Transverse colon (tissue), 4 donors: ENCODE results near the gene WNT10A. TPM values are rescaled to one million over a fixed set of nuclear protein-coding genes. Genes with fewer than 3 reads are reported as not detected.
A peak's percentile ranks its signal among the peaks of the same experiment; 100 is the strongest.

Source experiments
- DNase-seq: peaks from one replicate; pipeline ENCODE4 v3.0.0-alpha.2; 2019
- H3K27ac ChIP-seq, 4 donors: fragments of 200-600 bp; sonication (generic); 2 replicates each; pipeline ENCODE4 v1.5.1; 2016 to 2018; ENCODE audit warnings: inconsistent platforms in 4 of 4
- H3K27me3 ChIP-seq: fragments of 200-600 bp; sonication (generic); 2 replicates; pipeline ENCODE4 v1.5.1; 2017; ENCODE audit warnings: inconsistent platforms
- H3K36me3 ChIP-seq, 4 donors: fragments of 200-600 bp; sonication (generic); 2 replicates each; pipeline ENCODE4 v1.5.1; 2017 to 2019; ENCODE audit warnings: inconsistent platforms in 4 of 4
- H3K4me1 ChIP-seq, 4 donors: fragments of 200-600 bp; sonication (generic); 2 replicates each; pipeline ENCODE4 v1.5.1; 2017 to 2020; ENCODE audit warnings: inconsistent platforms in 4 of 4
- H3K4me3 ChIP-seq, 4 donors: fragments of 200-600 bp; sonication (generic); 1 replicate in 1 of 4; 2 replicates in 3 of 4; pipeline versions ENCODE4 v1.5.1 to v1.6.1; 2017 to 2019; ENCODE audit warnings: inconsistent platforms in 4 of 4
- H3K9me3 ChIP-seq, 2 donors: fragments of 200-600 bp; sonication (generic); 2 replicates each; pipeline ENCODE4 v1.5.1; 2017 to 2019; ENCODE audit warnings: inconsistent platforms in 2 of 2
- CTCF ChIP-seq, 5 experiments: fragments of 200-600 bp in 3 of 5; fragments of 450-650 bp in 2 of 5; sonication (generic) in 3 of 5; IDR thresholded peaks; 1 replicate in 2 of 5; 2 replicates in 3 of 5; pipeline ENCODE4 v1.5.1; 2016 to 2017; ENCODE audit warnings: antibody characterized with exemption in 5 of 5, inconsistent platforms in 3 of 5, mild to moderate bottlenecking in 2 of 5, moderate library complexity in 1 of 5
- EP300 ChIP-seq: sonication (generic); formaldehyde crosslinking; IDR thresholded peaks from one replicate; pipeline ENCODE4 v1.6.1; 2017; ENCODE audit warnings: antibody characterized with exemption, low read depth
- POLR2A ChIP-seq: fragments of 450-650 bp; IDR thresholded peaks from one replicate; pipeline ENCODE4 v1.6.1; 2016; ENCODE audit warnings: antibody characterized with exemption, mild to moderate bottlenecking, moderate library complexity
- POLR2AphosphoS5 ChIP-seq, 3 donors: sonication (generic); formaldehyde crosslinking; IDR thresholded peaks; one replicate each; pipeline ENCODE4 v1.6.1; 2016; ENCODE audit warnings: antibody characterized with exemption in 3 of 3
- WGBS, 2 donors: methylation state at CpG; one replicate each; pipeline ENCODE4 v1.1.5; 2018; ENCODE audit warnings: low coverage in 1 of 2; 5-methylcytosine and 5-hydroxymethylcytosine counted together
- in situ Hi-C, 4 donors: fragments of 200-750 bp; cut with MboI; loops; one replicate each; pipeline versions ENCODE4 v1.15.0 to v1.15.1; 2017; ENCODE audit warnings: low sequenced_read_pairs in 3 of 4, low pct_ligation_motif_present in 1 of 4, low pct_unique_long_range_greater_than_20kb in 1 of 4
- intact Hi-C: fragments of 100-400 bp; cut with DNase I; formaldehyde crosslinking; loops from one replicate; pipeline ENCODE4 v1.15.1; 2023; ENCODE audit warnings: low total_unique reads
- total RNA-seq, 4 donors: library from RNA; depleted of rRNA; stranded (reverse); fragments of >200 nt; gene quantifications; one replicate each; pipeline ENCODE4 v1.1.0, GENCODE V29; 2016

WNT10A gene
- total RNA-seq, 4 donors from 2014 or later: 0.27 to 1.6 TPM; not detected in 2

GRCh38 chr2:218871345-218872302, 9.0 kb upstream of the WNT10A start:
- Histone ChIP-seq H3K4me3 (peak overlapping the region in 2 of 4 donors; percentile 16 to 34), H3K9me3 (no peaks in the 10 kb centered on the region), H3K27me3 (peaks cover 99% of the 10 kb centered on the region), H3K4me1 (peaks cover 0 to 19% (median 10%) of the 10 kb centered on the region in 4 donors), H3K36me3 (no peaks in the 10 kb centered on the region), H3K27ac (no peak overlapping the region)
- 13 to 28% methylated on average over 24 to 34 of the region's 60 CpGs for WGBS, 2 donors
- DNase-seq: no peak
- no peak for TF ChIP-seq POLR2A
- TF ChIP-seq EP300: no peak
- intact Hi-C loops (no loop called here), in situ Hi-C loops (no loop called here)

DNA sequence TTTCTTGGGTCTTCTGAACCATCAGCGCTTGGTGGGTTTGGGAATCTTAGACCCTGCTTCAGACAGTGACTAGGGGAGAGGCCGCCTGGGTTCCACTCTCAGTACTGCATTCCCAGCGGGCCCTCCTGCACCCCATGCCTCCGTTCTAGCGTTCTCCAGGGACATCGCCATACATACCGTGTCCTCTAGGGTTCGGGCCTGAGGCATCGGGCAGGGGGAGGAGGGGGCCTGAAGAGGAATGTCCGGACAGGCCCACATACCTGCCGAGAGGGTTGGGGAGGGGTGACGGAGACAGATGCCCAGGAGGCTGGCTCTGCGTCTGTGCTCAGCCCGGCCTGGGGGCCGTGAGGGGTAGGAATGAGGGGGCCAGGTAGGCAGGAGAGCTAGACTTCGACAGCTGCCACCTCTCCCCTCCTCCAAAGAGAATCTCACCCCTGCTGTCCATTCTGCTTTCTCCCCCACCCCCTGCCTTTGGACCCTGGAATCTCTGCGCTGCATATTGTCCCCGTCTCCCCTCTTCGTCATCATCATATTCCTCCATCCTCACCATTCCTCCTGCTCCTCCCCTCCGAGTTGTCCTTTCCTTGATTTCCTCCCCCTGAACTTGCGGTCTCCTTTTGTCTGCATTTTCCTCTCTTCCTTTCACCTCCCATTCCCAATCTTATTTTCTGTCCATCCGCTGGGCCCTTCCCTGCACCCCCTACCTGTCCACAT, 7.8 kb upstream of the WNT10A start:
- 18 to 24% methylated on average over 6 to 16 of the region's 22 CpGs for WGBS, 2 donors
- TF ChIP-seq EP300 (no peak), CTCF (IDR thresholded peaks at IDR 0.05) (no peak), POLR2AphosphoS5 (IDR thresholded peaks at IDR 0.05) (no peak), POLR2A (no peak)

GRCh38 chr2:218873359-218874194, 7.1 kb upstream of the WNT10A start:
- H3K27me3 ChIP-seq: peaks cover 99% of the 10 kb centered on the region
- no peaks in the 10 kb centered on the region for H3K36me3 ChIP-seq
- no peak overlapping the region for H3K4me3 ChIP-seq
- no peak for DNase-seq
- in situ Hi-C loops (no loop called here), intact Hi-C loops (no loop called here)
- peaks cover 0 to 19% (median 10%) of the 10 kb centered on the region in 4 donors for H3K4me1 ChIP-seq
- no peak for TF ChIP-seq EP300
- TF ChIP-seq CTCF (IDR thresholded peaks at IDR 0.05): no peak
- no peak for TF ChIP-seq POLR2A
- no peak for TF ChIP-seq POLR2AphosphoS5 (IDR thresholded peaks at IDR 0.05)
- H3K9me3 ChIP-seq: no peaks in the 10 kb centered on the region
- WGBS, 2 donors: 11% methylated on average over 37 of the region's 86 CpGs; no CpG with 5 or more reads in 1 of the 2 donors
- no peak overlapping the region for H3K27ac ChIP-seq

More for the DNA sequence above, 7.8 kb upstream of the WNT10A start:
- no peak for DNase-seq
- Histone ChIP-seq H3K4me1 (peaks cover 0 to 19% (median 10%) of the 10 kb centered on the region in 4 donors), H3K4me3 (no peak overlapping the region), H3K27me3 (peaks cover 99% of the 10 kb centered on the region), H3K27ac (no peak overlapping the region), H3K36me3 (no peaks in the 10 kb centered on the region), H3K9me3 (no peaks in the 10 kb centered on the region)
- intact Hi-C loops (no loop called here), in situ Hi-C loops (no loop called here)

GRCh38 chr2:218875692-218876246, 4.9 kb upstream of the WNT10A start:
- 28 to 42% methylated on average over 2 of the region's 2 CpGs for WGBS, 2 donors
- peaks cover 100% of the 10 kb centered on the region for H3K27me3 ChIP-seq

More at GRCh38 chr2:218875692-218876246, 4.9 kb upstream of the WNT10A start:
- no peak for DNase-seq
- intact Hi-C loops (no loop called here), in situ Hi-C loops (no loop called here)
- TF ChIP-seq CTCF (IDR thresholded peaks at IDR 0.05) (no peak), POLR2A (no peak), EP300 (no peak), POLR2AphosphoS5 (IDR thresholded peaks at IDR 0.05) (no peak)
- no peaks in the 10 kb centered on the region for H3K36me3 ChIP-seq
- H3K27ac ChIP-seq: no peak overlapping the region
- H3K4me3 ChIP-seq: no peak overlapping the region
- no peaks in the 10 kb centered on the region for H3K9me3 ChIP-seq
- peaks cover 5 to 31% (median 24%) of the 10 kb centered on the region in 4 donors for H3K4me1 ChIP-seq
